ENCODE measurements around the gene INSL3.

- no peak for TF ChIP-seq CTCF (conservative IDR thresholded peaks at IDR 0.05)
- TF ChIP-seq EZH2 (IDR thresholded peaks at IDR 0.05; ENCODE audit: low read depth), result no peak
These were observed 10.1 kb upstream of the INSL3 start for GRCh38 chr19:17831419-17831888.

Measured in PC-9 (cell line).